Stimulated activated CD4-positive, alpha-beta T cell treated with anti-CD3 and anti-CD28 coated beads, Interleukin-1b, Interleukin-23, amount 100 ng/mL, for 4 hours (primary cell): ENCODE measurements around the gene TMEM150B.

Experiments used
- DNase-seq, 2 donors: peaks; one replicate each; pipeline ENCODE4 v3.0.0-alpha.2; 2020; ENCODE audit warnings: low read depth in 2 of 2

TMEM150B gene

GRCh38 chr19:55306712-55307111, 18.4 kb downstream of the TMEM150B start:
- DNase-seq: no peak

GRCh38 chr19:55305983-55306562, 19.1 kb downstream of the TMEM150B start:
- DNase-seq: no peak

- peak; percentile 34 to 38 for DNase-seq
Measured at GRCh38 chr19:55305491-55305890, 19.6 kb downstream of the TMEM150B start.

- no peak for DNase-seq
Measured at GRCh38 chr19:55304980-55305379, 20.2 kb downstream of the TMEM150B start.

- no peak for DNase-seq
Measured at GRCh38 chr19:55304279-55304978, 20.7 kb downstream of the TMEM150B start.

- no peak for DNase-seq
Measured at GRCh38 chr19:55303477-55303876, 21.7 kb downstream of the TMEM150B start.

- no peak for DNase-seq
Measured at GRCh38 chr19:55302318-55302703, 22.8 kb downstream of the TMEM150B start.

- peak; percentile 97 to 98 for DNase-seq
Measured at GRCh38 chr19:55301459-55302317, 23.5 kb downstream of the TMEM150B start.

- DNase-seq: no peak
Measured at GRCh38 chr19:55300886-55301458, 24.2 kb downstream of the TMEM150B start.

GRCh38 chr19:55299991-55300390, 25.1 kb downstream of the TMEM150B start:
- no peak for DNase-seq

- no peak for DNase-seq
Measured at GRCh38 chr19:55297267-55297666, 27.9 kb downstream of the TMEM150B start.

- no peak for DNase-seq
Measured at GRCh38 chr19:55289117-55289796, 35.9 kb downstream of the TMEM150B start.

GRCh38 chr19:55287361-55288079, 37.6 kb downstream of the TMEM150B start:
- DNase-seq: no peak

- DNase-seq: no peak
Measured at GRCh38 chr19:55285229-55285890, 39.8 kb downstream of the TMEM150B start.

GRCh38 chr19:55284405-55285058, 40.6 kb downstream of the TMEM150B start:
- no peak for DNase-seq

- peak in 1 of 2 donors; percentile 47 for DNase-seq
Measured at GRCh38 chr19:55283548-55284377, 41.4 kb downstream of the TMEM150B start, which contains the start of gene BRSK1. BRSK1 (plus strand) TSS chr19:55283997; CDS start chr19:55284443, 446 bp downstream.

GRCh38 chr19:55279770-55280643, 45.1 kb downstream of the TMEM150B start, which contains the start of gene HSPBP1:
HSPBP1 (minus strand) TSS chr19:55280110; CDS start chr19:55279608, 502 bp downstream.
- DNase-seq: peak; percentile 88 to 92

- no peak for DNase-seq
Measured at GRCh38 chr19:55279340-55279739, 45.8 kb downstream of the TMEM150B start.
